Uterus (tissue), 4 donors: ENCODE measurements around the gene ASCC3. TPM values are rescaled to one million over a fixed set of nuclear protein-coding genes. Genes with fewer than 3 reads are reported as not detected.
"Not testable (repeated sequence)": the region's sequence is repeated elsewhere in the genome, so short reads cannot be mapped to it uniquely, and the experiment has no call there.

Experiments
- DNase-seq, 2 donors: peaks; one replicate each; pipeline ENCODE4 v3.0.0-alpha.2; 2019 to 2020
- H3K27ac ChIP-seq, 2 donors: fragments of 200-600 bp; sonication (generic); 1 replicate in 1 of 2; 2 replicates in 1 of 2; pipeline ENCODE4 v1.5.1; 2016 to 2018
- H3K27me3 ChIP-seq, 2 donors: fragments of 200-600 bp; sonication (generic); one replicate each; pipeline ENCODE4 v1.5.1; 2018 to 2019; ENCODE audit warnings: control low read depth in 1 of 2
- H3K36me3 ChIP-seq, 2 donors: fragments of 200-600 bp; sonication (generic); one replicate each; pipeline ENCODE4 v1.5.1; 2019; ENCODE audit warnings: control low read depth in 1 of 2
- H3K4me1 ChIP-seq, 2 donors: fragments of 200-600 bp; sonication (generic); one replicate each; pipeline ENCODE4 v1.5.1; 2018 to 2019; ENCODE audit warnings: control low read depth in 1 of 2
- H3K4me3 ChIP-seq, 2 donors: fragments of 200-600 bp; sonication (generic); 1 replicate in 1 of 2; 2 replicates in 1 of 2; pipeline ENCODE4 v1.5.1; 2018 to 2019; ENCODE audit warnings: mild to moderate bottlenecking in 1 of 2
- H3K9me3 ChIP-seq, 2 donors: fragments of 200-600 bp; sonication (generic); one replicate each; pipeline ENCODE4 v1.5.1; 2019; ENCODE audit warnings: control low read depth in 1 of 2
- POLR2A ChIP-seq, 2 donors: fragments of 450-650 bp; IDR thresholded peaks; one replicate each; pipeline ENCODE4 v1.6.1; 2016; ENCODE audit warnings: antibody characterized with exemption in 2 of 2, mild to moderate bottlenecking in 1 of 2, moderate library complexity in 1 of 2
- intact Hi-C: fragments of 100-400 bp; cut with DNase I; formaldehyde crosslinking; loops from one replicate; pipeline ENCODE4 v1.15.1; 2023; ENCODE audit warnings: low total_unique reads
- total RNA-seq, 4 donors: library from RNA; depleted of rRNA in 3 of 4; stranded (reverse); fragments of >200 nt in 3 of 4; gene quantifications; one replicate each; pipeline versions ENCODE4 v1.1.0 to v1.2.4, GENCODE V29; 2014 to 2023
- TF ChIP-seq, protein P1 (sequence below), 4 experiments: fragments of 200-600 bp in 2 of 4; fragments of 450-650 bp in 2 of 4; sonication (generic) in 2 of 4; IDR thresholded peaks; one replicate each; pipeline ENCODE4 v1.5.1; 2016 to 2019; ENCODE audit warnings: antibody characterized with exemption in 4 of 4, mild to moderate bottlenecking in 2 of 4, moderate library complexity in 1 of 4
- donor health status: DM: yes; HTN: yes; CAD: no.

Gene ASCC3
- total RNA-seq, 4 donors from 2014 or later = 14.3 to 92.4 (median 33.2) TPM

DNA sequence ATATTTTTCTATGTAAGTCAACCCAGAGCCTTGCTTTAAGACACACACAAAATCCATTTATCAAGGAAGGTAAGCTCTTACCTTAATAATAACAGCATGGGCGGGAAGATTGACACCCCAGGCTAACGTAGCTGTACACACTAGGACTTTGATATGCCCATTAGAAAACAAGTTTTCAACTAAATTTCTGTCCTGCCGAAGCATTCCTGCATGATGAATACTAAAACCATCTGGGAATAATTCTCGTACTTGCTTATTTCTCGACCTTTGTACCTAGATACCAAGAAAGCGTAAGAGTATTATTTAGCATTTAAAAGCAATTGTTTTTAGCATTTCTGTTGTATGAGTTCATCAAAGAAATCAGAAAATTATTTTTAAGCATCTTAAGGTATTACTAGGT is 218.9 kb downstream of the ASCC3 start:
- intact Hi-C loops = no loop called here
- TF ChIP-seq, protein P1, sequence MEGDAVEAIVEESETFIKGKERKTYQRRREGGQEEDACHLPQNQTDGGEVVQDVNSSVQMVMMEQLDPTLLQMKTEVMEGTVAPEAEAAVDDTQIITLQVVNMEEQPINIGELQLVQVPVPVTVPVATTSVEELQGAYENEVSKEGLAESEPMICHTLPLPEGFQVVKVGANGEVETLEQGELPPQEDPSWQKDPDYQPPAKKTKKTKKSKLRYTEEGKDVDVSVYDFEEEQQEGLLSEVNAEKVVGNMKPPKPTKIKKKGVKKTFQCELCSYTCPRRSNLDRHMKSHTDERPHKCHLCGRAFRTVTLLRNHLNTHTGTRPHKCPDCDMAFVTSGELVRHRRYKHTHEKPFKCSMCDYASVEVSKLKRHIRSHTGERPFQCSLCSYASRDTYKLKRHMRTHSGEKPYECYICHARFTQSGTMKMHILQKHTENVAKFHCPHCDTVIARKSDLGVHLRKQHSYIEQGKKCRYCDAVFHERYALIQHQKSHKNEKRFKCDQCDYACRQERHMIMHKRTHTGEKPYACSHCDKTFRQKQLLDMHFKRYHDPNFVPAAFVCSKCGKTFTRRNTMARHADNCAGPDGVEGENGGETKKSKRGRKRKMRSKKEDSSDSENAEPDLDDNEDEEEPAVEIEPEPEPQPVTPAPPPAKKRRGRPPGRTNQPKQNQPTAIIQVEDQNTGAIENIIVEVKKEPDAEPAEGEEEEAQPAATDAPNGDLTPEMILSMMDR (IDR thresholded peaks at IDR 0.05) = no peak
- TF ChIP-seq POLR2A (IDR thresholded peaks at IDR 0.05) = no peak
- no peaks in the 10 kb centered on the region for H3K9me3 ChIP-seq

DNA sequence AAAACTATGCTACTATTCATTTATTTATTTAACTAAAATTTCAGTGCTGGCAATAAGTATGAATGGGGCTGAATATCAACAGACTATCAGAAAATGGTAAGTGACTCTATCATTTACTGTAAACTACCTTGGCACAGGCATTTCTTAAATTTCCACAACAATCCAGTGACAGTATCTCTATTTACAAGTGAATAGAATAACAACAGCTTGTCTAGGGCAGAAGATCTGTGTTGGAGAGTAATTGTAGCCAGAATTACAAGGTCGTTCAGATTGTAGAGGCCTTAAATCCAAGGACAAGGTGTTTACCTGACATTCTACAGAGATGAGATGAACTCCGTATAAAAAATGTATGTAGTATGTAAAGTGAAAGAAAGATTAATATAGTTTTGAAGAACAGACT is 222.6 kb downstream of the ASCC3 start:
- TF ChIP-seq, protein P1 (IDR thresholded peaks at IDR 0.05) = no peak
- no peak for TF ChIP-seq POLR2A (IDR thresholded peaks at IDR 0.05)
- Histone ChIP-seq H3K27ac (no peak overlapping the region), H3K4me3 (no peak overlapping the region), H3K27me3 (no peaks in the 10 kb centered on the region), H3K4me1 (no peaks in the 10 kb centered on the region), H3K9me3 (no peaks in the 10 kb centered on the region), H3K36me3 (no peaks in the 10 kb centered on the region)
- intact Hi-C loops = no loop called here
- no peak for DNase-seq

More for the DNA sequence above, 218.9 kb downstream of the ASCC3 start:
- Histone ChIP-seq H3K27ac (no peak overlapping the region), H3K4me3 (no peak overlapping the region), H3K36me3 (no peaks in the 10 kb centered on the region), H3K4me1 (no peaks in the 10 kb centered on the region), H3K27me3 (no peaks in the 10 kb centered on the region)
- DNase-seq = no peak

DNA sequence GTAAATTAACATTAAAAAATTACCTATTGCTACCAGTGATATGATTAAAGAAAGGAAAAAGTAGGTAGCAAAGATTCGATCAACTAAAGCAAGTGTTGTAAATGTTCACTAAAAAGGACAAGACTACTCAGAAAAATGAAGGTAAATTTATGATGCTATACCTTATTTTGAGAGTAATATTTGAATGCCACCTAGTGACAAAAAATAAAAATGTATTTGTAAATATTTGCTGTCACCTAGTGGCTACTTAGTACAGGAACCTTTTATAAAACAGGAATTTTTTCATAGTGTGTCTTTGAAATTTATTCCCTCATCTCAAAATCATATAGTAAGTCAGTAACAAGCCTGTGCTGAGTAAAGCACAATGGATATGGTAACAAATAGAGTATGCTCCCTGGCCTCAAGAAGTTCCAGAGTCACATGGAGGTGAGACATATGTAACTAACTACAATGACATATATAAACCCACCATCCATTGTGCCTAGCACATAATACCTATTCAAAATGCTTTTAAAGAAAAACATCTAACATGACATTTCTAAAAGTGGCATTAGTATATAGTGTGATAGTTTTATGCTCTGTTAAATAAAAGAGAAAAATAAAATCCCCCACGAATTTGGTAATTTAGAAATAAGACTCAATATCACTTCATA is 223.3 kb downstream of the ASCC3 start:
- no peaks in the 10 kb centered on the region for H3K9me3 ChIP-seq
- H3K36me3 ChIP-seq = no peaks in the 10 kb centered on the region
- intact Hi-C loops = no loop called here
- no peaks in the 10 kb centered on the region for H3K4me1 ChIP-seq
- TF ChIP-seq, protein P1 (IDR thresholded peaks at IDR 0.05) = peak in 1 of 4 experiments; percentile 9
- no peak for TF ChIP-seq POLR2A (IDR thresholded peaks at IDR 0.05)
- H3K27me3 ChIP-seq = no peaks in the 10 kb centered on the region
- no peak overlapping the region for H3K27ac ChIP-seq
- H3K4me3 ChIP-seq = no peak overlapping the region
- no peak for DNase-seq

DNA sequence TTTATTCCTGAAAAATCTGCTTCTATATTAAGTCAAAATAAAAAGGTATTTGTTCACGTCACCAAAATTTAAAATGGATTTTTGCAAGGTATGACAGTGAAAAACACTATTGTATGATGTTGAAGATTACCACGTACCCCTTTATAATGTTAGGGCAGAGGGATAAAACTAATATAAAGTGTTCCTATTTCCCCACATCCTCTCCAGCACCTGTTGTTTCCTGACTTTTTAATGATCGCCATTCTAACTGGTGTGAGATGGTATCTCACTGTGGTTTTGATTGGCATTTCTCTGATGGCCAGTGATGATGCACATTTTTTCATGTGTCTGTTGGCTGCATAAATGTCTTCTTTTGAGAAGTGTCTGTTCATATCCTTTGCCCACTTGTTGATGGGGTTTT is 240.0 kb downstream of the ASCC3 start:
- H3K4me1 ChIP-seq, H3K27me3 ChIP-seq, H3K36me3 ChIP-seq, H3K4me3 ChIP-seq, intact Hi-C loops, DNase-seq, H3K27ac ChIP-seq, H3K9me3 ChIP-seq: not testable (repeated sequence)

DNA sequence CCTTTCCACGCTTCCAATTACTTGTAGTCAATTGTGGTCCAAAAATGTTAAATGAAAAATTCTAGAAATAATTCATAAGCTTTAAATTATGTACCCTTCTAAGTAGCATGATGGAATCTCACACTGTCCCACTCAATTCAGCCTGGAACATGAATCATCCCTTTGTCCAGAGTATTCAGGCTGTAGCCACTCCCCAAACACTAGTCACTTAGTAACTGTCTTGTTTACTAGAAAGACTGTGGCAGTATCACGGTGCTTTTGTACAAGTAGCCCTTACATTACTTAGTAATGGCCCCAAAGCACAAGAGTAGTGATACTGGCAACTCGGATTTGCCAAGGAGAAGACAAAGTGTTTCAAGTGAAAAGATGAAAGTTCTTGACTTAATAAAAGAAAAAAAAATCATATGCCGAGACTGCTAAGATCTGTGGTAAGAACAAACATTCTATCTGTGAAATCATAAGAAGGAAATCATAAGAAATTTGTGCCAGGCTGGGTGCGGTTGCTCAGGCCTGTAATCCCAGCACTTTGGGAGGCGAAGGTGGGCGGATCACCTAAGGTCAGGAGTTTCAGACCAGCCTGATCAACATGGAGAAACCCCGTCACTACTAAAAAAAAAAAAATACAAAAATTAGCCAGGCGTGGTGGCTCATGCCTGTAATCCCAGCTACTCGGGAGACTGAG is 247.9 kb downstream of the ASCC3 start:
- H3K27ac ChIP-seq = no peak overlapping the region
- no peak overlapping the region for H3K4me3 ChIP-seq
- H3K36me3 ChIP-seq = no peaks in the 10 kb centered on the region
- no peaks in the 10 kb centered on the region for H3K9me3 ChIP-seq
- no peak for DNase-seq
- H3K4me1 ChIP-seq = no peaks in the 10 kb centered on the region
- no peak for TF ChIP-seq POLR2A (IDR thresholded peaks at IDR 0.05)
- TF ChIP-seq, protein P1 (IDR thresholded peaks at IDR 0.05) = no peak
- intact Hi-C loops = no loop called here
- H3K27me3 ChIP-seq = no peaks in the 10 kb centered on the region
